Fibroblast of skin of left biceps (primary cell): ENCODE data around the gene XAB2.
"Not testable (repeated sequence)": the region's sequence is repeated elsewhere in the genome, so short reads cannot be mapped to it uniquely, and the experiment has no call there.

ENCODE experiments used
- DNase-seq, 2 experiments: peaks; one replicate each; pipeline ENCODE4 v3.0.0-alpha.2; 2013; ENCODE audit warnings: low read depth in 2 of 2

XAB2 gene

DNA sequence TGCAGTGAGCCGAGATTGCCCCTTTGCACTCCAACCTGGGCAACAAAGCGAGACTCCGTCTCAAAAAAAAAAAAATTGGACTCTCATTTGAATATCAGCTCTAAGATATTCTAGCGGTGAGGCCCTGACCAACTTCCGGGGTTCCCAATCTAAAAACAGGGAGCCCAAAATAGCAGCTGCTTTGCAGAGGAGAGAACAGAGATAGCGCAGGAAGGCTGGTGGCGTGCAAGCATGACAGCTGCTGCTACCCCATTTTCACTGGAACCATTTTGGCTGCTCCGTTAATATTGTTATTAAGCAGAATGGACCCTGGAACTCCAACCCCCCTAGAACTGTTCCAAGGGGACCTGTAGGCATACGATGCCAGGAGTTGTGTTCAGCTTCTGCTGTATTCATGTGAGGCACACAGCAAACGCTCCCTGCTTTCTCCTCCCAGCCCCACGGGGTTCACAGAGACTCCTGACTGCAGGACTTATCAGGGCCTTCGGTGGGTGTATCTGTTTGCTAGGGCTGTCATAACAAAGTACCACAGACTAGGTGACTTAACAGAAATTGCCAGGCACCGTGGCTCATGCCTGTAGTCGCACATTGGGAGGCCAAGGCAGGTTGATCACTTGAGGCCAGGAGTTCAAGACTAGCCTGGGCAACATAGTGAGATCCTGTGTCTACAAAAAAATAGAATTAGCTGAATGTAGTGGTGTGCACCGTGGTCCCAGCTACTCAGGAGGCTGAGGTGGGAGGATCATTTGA, 19.1 kb upstream of the XAB2 start:
- DNase-seq, result no peak

DNA sequence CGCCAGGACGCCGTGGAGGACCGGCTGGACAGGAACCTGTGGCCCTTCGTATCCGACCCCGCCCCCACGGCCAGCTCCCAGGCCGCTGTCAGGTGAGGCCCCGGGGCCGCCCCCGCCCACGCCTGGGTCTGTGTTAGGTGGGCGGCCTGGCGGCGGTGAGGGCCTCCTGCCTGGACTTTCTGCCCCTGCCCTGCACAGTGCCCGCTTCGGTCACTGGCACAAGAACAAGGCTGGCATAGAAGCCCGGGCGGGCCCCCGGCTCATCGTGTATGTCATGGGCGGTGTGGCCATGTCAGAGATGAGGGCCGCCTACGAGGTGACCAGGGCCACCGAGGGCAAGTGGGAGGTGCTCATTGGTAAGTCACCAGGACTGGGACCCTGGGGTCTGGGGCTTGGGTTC, 17.8 kb upstream of the XAB2 start:
- DNase-seq, result no peak

DNA sequence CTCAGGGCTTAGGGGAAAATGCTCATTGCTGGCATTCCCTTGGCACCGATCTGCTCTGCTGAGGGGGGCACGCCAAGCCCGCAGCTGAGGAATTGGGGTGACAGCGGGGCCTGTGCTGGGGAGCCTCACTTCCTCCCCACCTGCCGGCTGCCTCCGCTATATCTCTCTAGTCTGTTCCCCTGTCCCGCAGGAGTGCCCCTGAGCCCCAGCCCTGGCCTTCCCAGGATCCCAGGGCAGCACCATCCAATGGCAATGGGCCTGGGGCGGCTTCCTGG, 17.0 kb upstream of the XAB2 start:
- DNase-seq, result no peak

DNA sequence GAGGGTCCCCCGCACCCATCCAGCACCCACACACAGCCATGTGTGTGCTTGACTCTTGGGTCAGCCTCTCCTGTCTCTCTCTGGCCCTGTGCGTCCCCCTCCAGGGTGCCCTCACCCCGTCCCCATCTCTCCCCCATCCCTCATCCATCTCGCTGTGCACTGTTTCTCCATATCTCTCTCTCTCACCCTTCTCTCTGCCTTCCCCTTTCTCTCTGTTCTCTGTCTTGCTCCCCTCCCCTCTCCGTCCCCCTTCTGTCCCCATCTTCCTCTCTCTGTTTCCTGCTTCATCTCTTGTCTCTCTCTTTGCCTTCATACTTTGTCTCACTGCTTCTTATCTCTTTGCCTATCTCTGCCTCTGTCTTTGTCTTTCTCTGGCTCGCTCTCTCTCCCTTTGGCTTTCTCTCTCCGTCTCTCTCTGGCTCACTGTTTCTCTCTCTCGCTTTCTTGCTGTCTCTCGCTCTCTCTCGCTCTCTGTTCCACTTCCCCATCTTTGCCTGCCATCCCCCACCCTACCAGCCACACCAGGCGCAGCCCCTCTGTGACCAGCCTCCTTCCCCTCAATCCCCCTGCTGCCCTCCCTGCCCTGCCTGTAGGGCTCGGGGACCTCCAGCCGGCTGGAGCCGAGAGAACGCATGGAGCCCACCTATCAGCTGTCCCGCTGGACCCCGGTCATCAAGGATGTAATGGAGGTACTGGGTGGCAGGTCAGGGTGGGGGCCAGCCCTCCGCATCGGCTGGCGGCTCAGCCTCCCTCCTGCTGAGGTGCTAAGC, 16.5 kb upstream of the XAB2 start:
- no peak for DNase-seq

DNA sequence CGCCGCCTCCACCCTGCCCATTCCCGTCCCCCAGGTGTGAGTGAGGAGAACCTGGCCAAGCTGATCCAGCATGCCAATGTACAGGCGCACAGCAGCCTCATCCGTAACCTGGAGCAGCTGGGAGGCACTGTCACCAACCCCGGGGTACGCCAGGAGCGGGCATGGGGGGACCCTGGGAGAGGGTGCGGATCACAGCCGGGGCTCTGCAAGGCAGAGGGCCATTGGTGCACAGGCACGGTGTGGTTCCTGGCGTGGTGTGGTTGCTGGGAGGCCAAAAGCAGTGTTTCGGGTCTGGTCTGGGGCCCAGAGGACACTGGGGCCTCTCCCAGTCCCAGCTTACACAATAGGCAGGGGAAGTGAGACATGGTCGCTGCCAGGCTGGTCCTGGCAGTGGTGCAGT, 15.8 kb upstream of the XAB2 start:
- no peak for DNase-seq

DNA sequence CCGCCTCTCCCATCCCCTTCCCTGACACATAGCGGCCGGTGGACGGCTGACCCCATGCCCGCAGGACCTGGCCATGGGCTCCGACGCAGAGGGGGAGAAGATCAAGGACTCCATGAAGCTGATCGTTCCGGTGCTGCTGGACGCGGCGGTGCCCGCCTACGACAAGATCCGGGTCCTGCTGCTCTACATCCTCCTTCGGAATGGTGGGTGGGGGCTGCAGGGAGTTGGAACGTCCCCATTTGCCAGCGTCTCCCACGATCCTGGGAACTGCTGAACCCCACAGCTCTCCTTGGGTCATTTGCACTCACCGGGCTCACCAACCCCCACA, 15.2 kb upstream of the XAB2 start:
- no peak for DNase-seq

DNA sequence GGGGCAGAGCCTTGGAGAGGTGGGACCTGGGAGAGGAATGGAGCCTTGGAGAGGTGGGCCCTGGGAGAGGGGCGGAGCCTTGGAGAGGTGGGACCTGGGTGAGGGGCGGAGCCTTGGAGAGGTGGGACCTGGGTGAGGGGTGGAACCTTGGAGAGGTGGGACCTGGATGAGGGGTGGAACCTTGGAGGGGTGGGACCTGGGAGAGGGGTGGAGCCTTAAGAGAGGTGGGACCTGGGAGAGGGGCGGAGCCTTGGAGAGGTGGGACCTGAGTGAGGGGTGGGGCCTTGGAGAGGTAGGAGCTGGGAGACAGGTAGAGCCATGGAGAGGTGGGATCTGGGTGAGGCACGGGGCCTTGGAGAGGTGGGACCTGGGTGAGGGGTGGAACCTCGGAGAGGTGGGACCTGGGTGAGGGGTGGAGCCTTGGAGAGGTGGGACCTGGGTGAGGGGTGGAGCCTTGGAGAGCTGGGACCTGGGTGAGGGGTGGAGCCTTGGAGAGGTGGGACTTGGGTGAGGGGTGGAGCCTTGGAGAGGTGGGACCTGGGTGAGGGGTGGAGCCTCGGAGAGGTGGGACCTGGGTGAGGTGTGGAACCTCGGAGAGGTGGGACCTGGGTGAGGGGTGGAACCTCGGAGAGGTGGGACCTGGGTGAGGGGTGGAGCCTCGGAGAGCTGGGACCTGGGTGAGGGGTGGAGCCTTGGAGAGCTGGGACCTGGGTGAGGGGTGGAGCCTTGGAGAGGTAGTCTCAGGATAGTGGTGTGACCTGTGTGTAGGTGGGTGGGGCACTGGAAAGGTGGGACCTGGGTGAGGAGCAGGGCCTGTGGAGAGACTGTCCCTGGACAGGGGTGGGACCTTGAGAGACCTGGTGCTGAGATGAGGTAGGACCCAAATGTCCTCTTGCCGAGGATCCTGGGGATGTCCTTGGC, 14.5 kb upstream of the XAB2 start:
- DNase-seq, result not testable (repeated sequence)

DNA sequence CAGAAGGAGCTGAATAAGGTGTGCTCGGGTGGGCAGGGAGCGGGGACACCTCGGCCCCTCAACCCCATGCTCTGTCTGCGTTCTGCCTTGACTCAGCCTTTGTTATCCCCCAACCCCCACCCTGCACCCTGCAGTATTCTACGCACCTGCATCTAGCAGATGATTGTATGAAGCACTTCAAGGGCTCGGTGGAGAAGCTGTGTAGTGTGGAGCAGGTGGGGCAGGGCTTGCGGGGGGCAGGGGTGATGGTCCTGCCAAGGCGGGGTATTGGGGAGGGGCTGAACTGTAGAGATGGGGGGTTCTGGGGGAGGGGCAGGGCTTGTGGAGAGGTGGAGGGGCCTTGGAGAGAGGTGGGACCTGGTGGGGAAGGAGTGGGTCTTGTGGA, 13.7 kb upstream of the XAB2 start:
- no peak for DNase-seq

DNA sequence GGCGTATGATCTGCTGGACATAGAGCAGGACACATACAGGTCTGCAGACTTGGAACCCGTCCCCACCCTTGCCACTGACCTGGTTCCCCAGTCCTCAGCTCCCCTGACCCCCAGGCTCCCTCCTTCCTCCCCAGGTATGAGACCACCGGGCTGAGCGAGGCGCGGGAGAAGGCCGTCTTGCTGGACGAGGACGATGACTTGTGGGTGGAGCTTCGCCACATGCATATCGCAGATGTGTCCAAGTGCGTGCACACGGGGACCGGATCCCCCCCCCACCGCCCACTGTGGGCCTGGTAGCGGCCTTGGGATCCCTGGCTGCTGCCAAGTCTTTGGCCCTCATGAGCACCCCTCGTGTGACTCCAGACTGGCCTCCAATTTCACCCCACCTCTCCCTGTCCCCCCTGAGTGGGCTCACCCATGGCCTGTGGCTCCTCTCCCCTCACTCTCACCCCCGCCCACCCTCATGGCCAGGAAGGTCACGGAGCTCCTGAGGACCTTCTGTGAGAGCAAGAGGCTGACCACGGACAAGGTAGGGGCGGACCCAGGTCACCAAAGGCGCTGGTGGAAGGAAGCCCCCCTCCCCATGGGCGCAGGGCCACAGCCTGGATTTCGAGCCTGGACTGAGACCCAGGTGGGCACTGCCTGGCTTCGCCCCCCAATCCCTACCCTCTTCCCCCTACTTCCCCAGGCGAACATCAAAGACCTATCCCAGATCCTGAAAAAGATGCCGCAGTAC, 13.1 kb upstream of the XAB2 start:
- no peak for DNase-seq

DNA sequence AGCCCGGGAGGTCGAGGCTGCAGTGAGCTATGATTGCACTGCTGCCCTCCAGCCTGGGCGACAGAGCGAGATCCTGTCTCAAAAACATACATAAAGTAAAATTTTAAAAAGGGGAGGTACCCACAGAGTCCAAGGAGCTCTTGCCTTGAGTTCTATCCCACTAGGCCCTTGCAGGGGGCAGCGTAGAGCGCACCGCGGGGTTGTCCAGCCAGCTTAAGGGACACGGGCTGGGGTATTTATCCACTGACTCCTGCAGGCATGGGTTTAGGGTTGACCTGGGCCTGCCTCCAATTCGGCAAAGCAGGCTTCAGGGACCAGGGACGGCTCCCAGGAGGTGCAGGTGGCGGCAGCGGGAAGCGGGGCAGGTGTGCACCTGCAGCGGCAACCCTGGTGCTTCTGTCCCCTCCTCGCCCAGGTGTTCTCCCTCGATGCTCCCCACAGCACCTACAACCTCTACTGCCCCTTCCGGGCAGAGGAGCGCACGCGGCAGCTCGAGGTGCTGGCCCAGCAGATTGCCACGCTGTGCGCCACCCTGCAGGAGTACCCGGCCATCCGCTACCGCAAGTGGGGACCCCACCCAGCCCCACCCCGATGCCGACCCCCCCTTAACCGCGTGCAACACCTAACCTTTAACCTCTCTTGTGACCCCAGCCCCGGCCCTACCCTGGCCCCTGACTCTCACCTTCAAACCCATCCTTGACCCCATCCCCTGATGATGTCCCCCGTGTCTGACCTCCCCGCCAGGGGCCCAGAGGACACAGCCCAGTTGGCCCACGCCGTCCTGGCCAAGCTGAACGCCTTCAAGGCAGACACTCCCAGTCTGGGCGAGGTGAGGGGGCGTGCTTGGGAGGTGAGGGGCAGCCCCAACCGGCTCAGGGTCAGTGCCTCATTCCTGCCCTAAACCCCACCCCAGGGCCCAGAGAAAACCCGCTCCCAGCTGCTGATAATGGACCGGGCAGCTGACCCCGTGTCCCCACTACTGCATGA, 12.2 kb upstream of the XAB2 start:
- DNase-seq, result no peak

DNA sequence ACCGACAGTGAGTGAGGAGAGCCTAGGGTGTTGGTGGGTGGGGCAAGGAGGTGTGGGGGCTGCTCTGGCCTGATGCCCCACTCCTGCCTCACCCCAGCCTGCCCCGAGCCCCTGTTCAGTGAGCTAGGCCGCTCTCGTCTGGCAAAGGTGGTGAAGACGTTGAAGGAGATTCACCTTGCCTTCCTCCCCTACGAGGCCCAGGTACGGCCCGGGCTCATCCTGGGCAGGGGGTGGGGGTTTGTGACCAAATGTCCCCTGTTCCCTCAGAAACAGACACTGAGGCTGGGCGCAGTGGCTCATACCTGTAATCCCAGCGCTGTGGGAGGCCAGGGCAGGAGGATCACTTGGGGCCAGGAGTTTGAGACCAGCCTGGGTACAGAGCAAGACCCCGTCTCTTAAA, 11.5 kb upstream of the XAB2 start:
- no peak for DNase-seq

DNA sequence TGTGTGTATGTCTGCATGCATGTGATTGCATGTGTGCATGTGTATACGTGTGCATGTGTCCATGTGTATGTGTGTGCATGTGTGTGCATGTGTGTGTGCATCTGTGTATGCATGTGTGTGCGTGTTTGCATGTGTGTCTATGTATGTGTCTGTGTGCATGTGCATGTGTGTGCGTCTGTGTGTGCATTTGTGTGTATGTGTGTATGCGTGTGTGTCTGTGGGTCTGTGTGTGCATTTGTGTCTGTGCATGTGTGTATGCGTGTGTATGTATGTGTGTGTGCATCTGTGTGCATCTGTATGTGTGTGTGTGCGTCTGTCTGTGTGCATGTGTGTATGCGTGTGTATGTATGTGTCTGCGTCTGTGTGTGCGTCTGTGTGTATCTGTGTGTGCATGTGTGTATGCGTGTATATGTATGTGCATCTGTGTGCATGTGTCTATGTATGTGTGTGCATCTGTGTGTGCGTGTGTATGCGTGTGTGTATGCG, 10.6 kb upstream of the XAB2 start:
- no peak for DNase-seq

DNA sequence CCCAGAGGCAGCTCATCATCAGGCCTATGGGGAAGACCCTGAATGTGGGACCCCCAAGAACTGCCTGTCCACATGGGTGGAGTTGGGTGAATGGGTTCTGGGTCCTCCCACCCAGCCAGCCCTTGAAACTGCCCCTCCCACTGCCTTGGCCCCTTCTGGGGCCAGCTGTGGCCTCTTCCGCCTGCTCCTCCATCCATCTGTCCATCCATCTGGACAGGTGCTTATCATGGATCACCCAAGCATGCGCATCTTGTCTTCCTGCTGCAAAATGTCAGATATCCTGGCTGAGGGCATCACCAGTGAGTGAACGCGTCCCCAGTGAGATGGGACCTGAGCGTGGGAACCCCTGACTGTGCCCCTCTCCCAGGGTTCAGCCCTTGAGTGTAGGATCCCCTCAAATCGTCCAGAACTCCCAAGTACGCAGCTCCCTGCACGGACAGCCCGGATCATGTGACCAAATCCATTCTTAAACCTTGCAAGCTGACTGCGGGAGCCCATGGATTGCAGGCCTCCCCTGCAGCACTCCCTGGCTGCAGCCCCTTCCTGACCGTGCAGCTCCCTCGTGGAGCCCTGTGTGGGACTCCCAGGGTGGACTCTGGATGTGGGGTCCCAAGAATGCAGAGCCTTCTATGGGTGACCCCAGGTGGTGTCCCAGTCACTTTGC, 9.6 kb upstream of the XAB2 start:
- no peak for DNase-seq

DNA sequence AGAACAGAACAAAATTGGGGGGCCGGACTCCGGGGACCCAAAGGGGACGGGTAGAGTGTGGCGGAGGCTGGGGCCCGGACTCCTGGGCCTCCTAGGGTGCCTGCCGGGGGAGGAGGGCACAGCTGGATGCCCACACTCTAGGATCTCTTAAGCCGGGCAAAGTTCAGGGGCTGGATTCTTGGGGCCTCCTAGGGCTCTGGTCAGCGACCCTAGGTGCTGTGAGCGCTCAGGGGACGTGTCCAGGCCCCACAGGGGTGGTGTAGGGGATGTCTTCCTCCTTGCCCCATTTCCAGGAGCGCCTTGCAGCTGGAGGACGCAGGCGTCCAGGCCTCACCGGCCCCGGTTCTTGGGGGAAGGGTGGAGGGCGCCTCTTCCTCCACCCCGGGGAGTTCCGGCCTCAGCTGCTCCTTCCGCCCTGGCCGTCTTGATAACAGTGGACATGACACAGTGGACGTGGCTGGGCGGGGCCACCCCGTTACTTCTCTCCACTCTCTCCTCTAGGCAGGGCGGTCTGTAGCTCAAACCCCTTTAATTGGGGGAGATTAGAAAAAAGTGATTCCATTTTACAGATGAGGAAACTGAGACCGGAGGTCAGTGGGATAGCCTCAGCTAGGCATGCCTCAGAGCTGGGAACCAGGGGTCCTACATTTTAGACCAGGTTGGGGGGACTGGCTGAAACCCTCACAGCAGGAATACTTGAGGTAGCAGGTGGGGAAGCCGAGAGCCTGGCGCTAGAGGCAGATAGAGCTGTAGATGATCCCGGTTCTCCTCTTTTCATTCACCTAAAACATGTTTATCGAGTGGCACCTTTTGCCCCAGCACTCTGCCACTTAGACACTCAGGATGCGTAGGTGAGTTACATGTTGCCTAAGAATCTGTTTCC, 8.3 kb upstream of the XAB2 start:
- DNase-seq, result no peak

DNA sequence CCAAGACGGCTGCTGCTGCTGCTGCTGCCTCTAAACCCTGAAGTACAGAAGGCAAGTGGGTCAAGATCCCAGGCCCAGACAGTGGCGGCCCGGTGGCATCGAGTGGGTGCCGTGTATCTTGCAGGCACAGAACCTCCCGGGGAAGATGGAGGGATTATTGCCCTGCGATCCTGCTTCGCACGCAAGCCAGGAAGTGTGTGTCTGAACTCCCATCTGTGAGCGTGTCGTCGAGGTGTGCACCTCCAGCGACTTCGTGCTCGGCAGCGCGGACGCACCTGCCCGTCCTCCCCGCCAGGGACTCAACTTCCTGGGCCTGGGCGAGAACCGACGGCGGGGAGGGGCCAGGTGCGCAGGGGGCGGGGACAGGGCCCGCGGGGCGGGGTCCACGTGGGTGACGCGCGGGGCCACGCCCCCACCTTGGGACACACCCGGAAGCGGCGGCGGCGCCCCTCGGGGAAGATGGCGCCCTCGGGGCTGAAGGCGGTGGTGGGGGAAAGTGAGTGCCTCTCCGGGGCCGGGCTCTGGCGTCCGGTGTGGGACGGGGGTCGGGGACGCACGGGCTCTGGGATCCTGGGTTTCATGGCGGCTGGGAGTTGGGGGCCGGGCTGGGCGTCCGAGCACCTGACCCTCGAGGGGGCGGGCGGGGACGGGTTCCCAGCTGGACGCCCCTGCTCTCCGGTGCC, 7.5 kb upstream of the XAB2 start, which contains the start of gene STXBP2:
TSS of gene STXBP2 (plus strand) at position 420 of the 683 bp plus-strand sequence. CDS start at position 460, 40 bp downstream.
- no peak for DNase-seq

DNA sequence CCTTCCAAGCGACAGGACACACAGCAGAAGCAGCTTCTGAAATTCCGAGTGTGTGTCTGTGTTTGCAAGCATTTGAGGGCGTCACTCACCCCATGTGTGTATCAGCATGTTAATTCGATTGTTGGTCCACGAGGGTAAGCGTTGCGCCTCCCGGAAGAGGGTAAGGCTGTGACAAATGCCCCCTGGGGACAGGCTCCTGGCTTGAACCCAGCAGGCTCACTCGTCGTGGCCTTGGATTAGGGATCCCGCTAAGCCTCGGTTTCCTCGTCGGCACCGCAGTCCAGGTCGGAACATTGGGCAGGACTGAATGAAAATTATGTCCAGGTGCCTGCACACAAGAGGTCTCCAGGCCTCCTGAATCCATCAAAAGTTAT, 7.0 kb upstream of the XAB2 start:
- no peak for DNase-seq

DNA sequence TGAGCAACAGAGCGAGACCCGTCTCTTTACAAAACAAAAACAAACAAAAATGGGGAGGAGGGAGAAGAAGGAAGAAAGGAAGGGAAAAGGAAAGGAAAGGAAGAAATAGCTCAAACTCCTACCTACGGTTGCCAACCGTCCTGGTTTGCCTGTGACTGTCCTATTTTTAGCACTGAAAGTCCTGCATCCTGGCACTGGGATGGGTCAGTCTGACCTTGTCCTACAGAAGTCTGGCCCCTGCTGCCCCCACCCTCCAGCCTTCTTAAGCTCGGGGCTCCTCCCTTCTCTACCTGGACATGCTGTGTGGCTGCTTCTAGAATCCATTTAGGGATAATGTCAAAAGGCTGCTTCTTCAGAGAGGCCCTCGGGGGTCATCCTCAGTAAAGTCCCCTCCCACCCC, 6.3 kb upstream of the XAB2 start:
- no peak for DNase-seq

DNA sequence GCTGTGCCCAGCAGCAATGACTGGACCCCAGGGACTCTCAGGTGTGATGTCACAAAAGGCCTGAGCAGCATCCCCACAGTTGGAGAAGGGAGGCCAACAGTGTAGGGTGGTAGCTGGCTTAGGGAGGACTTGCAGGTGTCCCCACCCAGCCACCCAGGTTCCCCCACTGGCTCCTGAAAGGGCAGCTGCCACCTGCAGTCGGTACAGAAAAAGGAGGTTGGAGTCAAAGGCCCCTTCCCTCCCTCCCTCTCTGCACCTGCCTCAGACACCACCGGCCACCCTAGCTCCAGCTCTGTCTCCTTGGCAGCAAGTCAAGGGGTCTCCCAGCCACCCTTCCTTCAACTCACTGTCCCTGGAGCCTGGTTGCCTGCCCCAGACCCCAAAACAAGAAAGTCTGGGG, 4.4 kb upstream of the XAB2 start, which contains the start of gene PCP2:
TSS of gene PCP2 (minus strand) at position 22 of the 400 bp plus-strand sequence. CDS start 262 bp downstream, outside the sequence.
- DNase-seq, result no peak
